Uterus (tissue), 4 donors: ENCODE data around the gene HPCAL4. TPM values are rescaled to one million over a fixed set of nuclear protein-coding genes. Genes with fewer than 3 reads are reported as not detected.

Experiments
- DNase-seq, 2 donors: peaks; one replicate each; pipeline ENCODE4 v3.0.0-alpha.2; 2019 to 2020
- H3K27ac ChIP-seq, 2 donors: fragments of 200-600 bp; sonication (generic); 1 replicate in 1 of 2; 2 replicates in 1 of 2; pipeline ENCODE4 v1.5.1; 2016 to 2018
- H3K27me3 ChIP-seq, 2 donors: fragments of 200-600 bp; sonication (generic); one replicate each; pipeline ENCODE4 v1.5.1; 2018 to 2019; ENCODE audit warnings: control low read depth in 1 of 2
- H3K36me3 ChIP-seq, 2 donors: fragments of 200-600 bp; sonication (generic); one replicate each; pipeline ENCODE4 v1.5.1; 2019; ENCODE audit warnings: control low read depth in 1 of 2
- H3K4me1 ChIP-seq, 2 donors: fragments of 200-600 bp; sonication (generic); one replicate each; pipeline ENCODE4 v1.5.1; 2018 to 2019; ENCODE audit warnings: control low read depth in 1 of 2
- H3K4me3 ChIP-seq, 2 donors: fragments of 200-600 bp; sonication (generic); 1 replicate in 1 of 2; 2 replicates in 1 of 2; pipeline ENCODE4 v1.5.1; 2018 to 2019; ENCODE audit warnings: mild to moderate bottlenecking in 1 of 2
- H3K9me3 ChIP-seq, 2 donors: fragments of 200-600 bp; sonication (generic); one replicate each; pipeline ENCODE4 v1.5.1; 2019; ENCODE audit warnings: control low read depth in 1 of 2
- CTCF ChIP-seq, 4 experiments: fragments of 200-600 bp in 2 of 4; fragments of 450-650 bp in 2 of 4; sonication (generic) in 2 of 4; IDR thresholded peaks; one replicate each; pipeline ENCODE4 v1.5.1; 2016 to 2019; ENCODE audit warnings: antibody characterized with exemption in 4 of 4, mild to moderate bottlenecking in 2 of 4, moderate library complexity in 1 of 4
- POLR2A ChIP-seq, 2 donors: fragments of 450-650 bp; IDR thresholded peaks; one replicate each; pipeline ENCODE4 v1.6.1; 2016; ENCODE audit warnings: antibody characterized with exemption in 2 of 2, mild to moderate bottlenecking in 1 of 2, moderate library complexity in 1 of 2
- intact Hi-C: fragments of 100-400 bp; cut with DNase I; formaldehyde crosslinking; loops from one replicate; pipeline ENCODE4 v1.15.1; 2023; ENCODE audit warnings: low total_unique reads
- total RNA-seq, 4 donors: library from RNA; depleted of rRNA in 3 of 4; stranded (reverse); fragments of >200 nt in 3 of 4; gene quantifications; one replicate each; pipeline versions ENCODE4 v1.1.0 to v1.2.4, GENCODE V29; 2014 to 2023
- donor health status: DM: yes; HTN: yes; CAD: no.

The HPCAL4 gene
- total RNA-seq, 4 donors from 2014 or later = 0.24 to 3.9 TPM; not detected in 2

DNA sequence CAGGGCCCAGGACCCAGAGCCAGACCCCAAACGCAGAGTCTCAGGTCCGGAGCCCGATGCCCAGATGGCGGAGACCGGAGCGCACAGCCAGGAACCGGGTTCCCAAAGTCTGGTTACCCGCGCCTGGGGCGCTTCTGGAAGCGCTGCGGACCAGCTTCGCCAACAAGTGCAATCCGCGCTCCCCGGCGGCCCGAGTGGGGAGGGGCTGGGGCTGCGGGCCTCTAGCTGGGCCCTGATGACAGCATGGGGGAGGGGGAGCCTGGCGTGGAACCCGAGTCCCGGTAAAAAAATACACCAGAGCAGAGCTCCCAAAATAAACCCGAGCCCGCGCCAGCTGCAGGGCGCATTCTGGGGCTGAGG lies 19.8 kb downstream of the HPCAL4 start:
- Histone ChIP-seq H3K27me3 (no peaks in the 10 kb centered on the region), H3K4me3 (peak overlapping the region; percentile 24 to 42), H3K36me3 (no peaks in the 10 kb centered on the region), H3K27ac (no peak overlapping the region), H3K9me3 (no peaks in the 10 kb centered on the region), H3K4me1 (no peaks in the 10 kb centered on the region)
- intact Hi-C loops = no loop called here
- peak in 1 of 2 donors; percentile 55 for DNase-seq
- no peak for TF ChIP-seq POLR2A (IDR thresholded peaks at IDR 0.05)
- TF ChIP-seq CTCF (IDR thresholded peaks at IDR 0.05) = no peak

DNA sequence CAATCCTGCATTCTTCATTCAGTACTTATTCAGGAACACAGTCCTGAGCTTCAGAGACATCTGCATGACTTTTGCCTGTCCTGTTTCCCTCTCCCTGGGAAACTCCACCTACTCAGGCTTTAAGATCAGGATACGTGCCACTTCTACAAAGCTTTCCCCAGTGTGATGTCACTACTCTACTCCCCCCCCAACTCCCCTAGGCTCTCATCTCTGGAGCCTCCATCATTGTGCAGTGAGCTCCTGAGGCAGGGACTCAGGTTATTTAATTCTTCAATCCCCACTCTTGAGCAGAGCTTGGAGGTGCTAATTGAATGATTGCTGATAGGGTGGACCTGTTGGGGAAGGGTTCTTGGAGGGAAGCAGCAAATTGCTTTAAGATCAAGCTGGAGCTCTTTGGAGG lies 20.5 kb downstream of the HPCAL4 start:
- Histone ChIP-seq H3K27me3 (no peaks in the 10 kb centered on the region), H3K4me3 (no peak overlapping the region), H3K9me3 (no peaks in the 10 kb centered on the region), H3K4me1 (no peaks in the 10 kb centered on the region), H3K27ac (no peak overlapping the region), H3K36me3 (no peaks in the 10 kb centered on the region)
- TF ChIP-seq CTCF (IDR thresholded peaks at IDR 0.05) (no peak), POLR2A (IDR thresholded peaks at IDR 0.05) (no peak)
- intact Hi-C loops = no loop called here
- DNase-seq = no peak

- Histone ChIP-seq H3K9me3 (no peaks in the 10 kb centered on the region), H3K4me1 (no peaks in the 10 kb centered on the region), H3K4me3 (no peak overlapping the region), H3K36me3 (no peaks in the 10 kb centered on the region), H3K27me3 (no peaks in the 10 kb centered on the region), H3K27ac (no peak overlapping the region)
- TF ChIP-seq POLR2A (IDR thresholded peaks at IDR 0.05) (no peak), CTCF (IDR thresholded peaks at IDR 0.05) (no peak)
- intact Hi-C loops = no loop called here
- DNase-seq = no peak
Measured at GRCh38 chr1:39668894-39669293, 22.3 kb downstream of the HPCAL4 start.

DNA sequence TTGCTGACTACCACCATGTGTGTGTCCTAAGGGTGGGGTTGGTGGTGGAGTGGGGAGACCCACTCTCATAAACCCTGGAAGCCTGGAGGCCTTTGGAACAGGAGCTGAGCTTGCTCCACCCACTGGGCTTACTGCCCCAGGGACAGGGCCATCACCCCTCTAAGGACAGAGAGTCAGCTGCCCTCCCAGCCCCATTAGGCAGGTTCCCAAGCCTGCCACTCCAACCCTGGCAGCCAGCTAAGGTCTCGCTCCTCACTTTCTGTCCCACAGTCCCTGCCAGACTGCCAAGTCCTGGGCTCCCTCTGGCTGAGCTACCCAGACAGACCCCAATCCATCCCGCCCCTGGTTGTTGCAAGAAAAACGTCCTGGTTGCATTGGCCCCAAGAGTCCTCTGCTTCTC lies 23.1 kb downstream of the HPCAL4 start:
- Histone ChIP-seq H3K27ac (no peak overlapping the region), H3K4me1 (no peaks in the 10 kb centered on the region), H3K36me3 (no peaks in the 10 kb centered on the region), H3K27me3 (no peaks in the 10 kb centered on the region), H3K4me3 (no peak overlapping the region), H3K9me3 (no peaks in the 10 kb centered on the region)
- no peak for DNase-seq
- TF ChIP-seq POLR2A (IDR thresholded peaks at IDR 0.05) = no peak
- TF ChIP-seq CTCF (IDR thresholded peaks at IDR 0.05) = no peak
- intact Hi-C loops = no loop called here

GRCh38 chr1:39666772-39667171 lies 24.5 kb downstream of the HPCAL4 start:
- intact Hi-C loops = no loop called here
- no peak overlapping the region for H3K27ac ChIP-seq
- DNase-seq = no peak
- no peaks in the 10 kb centered on the region for H3K27me3 ChIP-seq
- H3K9me3 ChIP-seq = no peaks in the 10 kb centered on the region
- TF ChIP-seq POLR2A (IDR thresholded peaks at IDR 0.05) (no peak), CTCF (IDR thresholded peaks at IDR 0.05) (no peak)
- no peaks in the 10 kb centered on the region for H3K4me1 ChIP-seq
- H3K4me3 ChIP-seq = no peak overlapping the region
- H3K36me3 ChIP-seq = no peaks in the 10 kb centered on the region
